PC-9 (cell line): ENCODE measurements around the gene FRAT2. TPM values are rescaled to one million over a fixed set of nuclear protein-coding genes. Genes with fewer than 3 reads are reported as not detected.

Experiments
- BruUV-seq: library from RNA; stranded (reverse); fragments of 400-500 nt; replicated peaks from 2 replicates; lab custom pipeline; 2021; lab: Mats Ljungman, UMichigan
- CTCF ChIA-PET: fragments of 300-600 bp; sonication (Branson Sonifier 250); formaldehyde crosslinking; loops from one replicate; lab custom pipeline; 2022; ENCODE audit warnings: antibody characterized with exemption; lab: Charles Lee
- POLR2A ChIA-PET: fragments of 300-600 bp; sonication (Branson Sonifier 250); formaldehyde crosslinking; loops from one replicate; lab custom pipeline; 2022; ENCODE audit warnings: antibody characterized with exemption; ENCODE audit not compliant: unreplicated experiment; lab: Charles Lee
- DNase-seq, 2 experiments: peaks; one replicate each; pipeline versions ENCODE4 v3.0.0 to v3.0.0-alpha.2; 2015 to 2022; ENCODE audit warnings: mixed read lengths in 1 of 2
- H2AFZ ChIP-seq: fragments of 200-600 bp; sonication (generic); 2 replicates; pipeline ENCODE4 v1.8.1; 2017; ENCODE audit warnings: antibody characterized with exemption
- H3F3A ChIP-seq: fragments of 200-600 bp; sonication (generic); 2 replicates; pipeline ENCODE4 v1.8.1; 2017; ENCODE audit warnings: antibody characterized with exemption, mild to moderate bottlenecking, low read depth; ENCODE audit not compliant: insufficient read depth
- H3K27ac ChIP-seq: fragments of 200-600 bp; sonication (generic); 2 replicates; pipeline ENCODE4 v1.6.1; 2016; ENCODE audit warnings: mixed run types
- H3K27me3 ChIP-seq: fragments of 200-600 bp; sonication (generic); 2 replicates; pipeline ENCODE4 v1.6.1; 2016; ENCODE audit warnings: low read depth, mixed run types; ENCODE audit not compliant: insufficient read depth
- H3K36me3 ChIP-seq: fragments of 200-600 bp; sonication (generic); 2 replicates; pipeline ENCODE4 v1.6.1; 2016; ENCODE audit warnings: low read depth, mixed run types
- H3K4me1 ChIP-seq: fragments of 200-600 bp; sonication (generic); replicated peaks from 2 replicates; pipeline ENCODE4 v1.6.1; 2016; ENCODE audit warnings: mixed run types; ENCODE audit not compliant: insufficient read depth
- H3K4me2 ChIP-seq: fragments of 200-600 bp; sonication (generic); 2 replicates; pipeline ENCODE4 v1.6.1; 2017; ENCODE audit warnings: mixed run types
- H3K4me3 ChIP-seq: fragments of 200-600 bp; sonication (generic); 2 replicates; pipeline ENCODE4 v1.6.1; 2016; ENCODE audit warnings: mixed run types
- H3K79me2 ChIP-seq: fragments of 200-600 bp; sonication (generic); 2 replicates; pipeline ENCODE4 v1.6.1; 2017; ENCODE audit warnings: low read depth, mixed run types
- H3K9me2 ChIP-seq: fragments of 200-600 bp; sonication (generic); 2 replicates; pipeline ENCODE4 v1.8.1; 2017; ENCODE audit warnings: mild to moderate bottlenecking; ENCODE audit not compliant: insufficient read depth
- H3K9me3 ChIP-seq: fragments of 200-600 bp; sonication (generic); 2 replicates; pipeline ENCODE4 v1.8.1; 2016; ENCODE audit warnings: low read depth; ENCODE audit not compliant: insufficient read depth
- H4K20me1 ChIP-seq: fragments of 200-600 bp; sonication (generic); 2 replicates; pipeline ENCODE4 v1.8.1; 2017; ENCODE audit not compliant: insufficient read depth
- CTCF ChIP-seq: fragments of 200-600 bp; sonication (generic); conservative IDR thresholded peaks from 2 replicates; pipeline ENCODE4 v1.6.1; 2017; ENCODE audit warnings: mixed run types, antibody characterized with exemption, mild to moderate bottlenecking, moderate library complexity
- EZH2 ChIP-seq: fragments of 200-600 bp; sonication (generic); IDR thresholded peaks from 2 replicates; pipeline ENCODE4 v1.8.0; 2017; ENCODE audit warnings: antibody characterized with exemption, low read depth
- intact Hi-C: fragments of 100-400 bp; cut with micrococcal nuclease; formaldehyde crosslinking; loops from one replicate; pipeline ENCODE4 v1.10.0; 2022; ENCODE audit not compliant: unreplicated experiment
- total RNA-seq: library from RNA; stranded (reverse); gene quantifications from 2 replicates; pipeline ENCODE4 v1.2.3, GENCODE V29; 2021

FRAT2 gene
- total RNA-seq, 1 experiment from 2014 or later, result 11.0 TPM

- POLR2A ChIA-PET, result no interaction called here
- no peak for DNase-seq
- TF ChIP-seq EZH2 (no peak), CTCF (no peak)
- Histone ChIP-seq H3K36me3 (no peaks in the 10 kb centered on the region), H3K27me3 (no peaks in the 10 kb centered on the region), H3K27ac (no peak overlapping the region), H3K4me3 (peak overlapping the region; percentile 71; the same call in 1 of the 2 replicates), H4K20me1 (no peaks in the 10 kb centered on the region), H3K4me2 (peak overlapping the region; percentile 81), H3F3A (no peaks in the 10 kb centered on the region), H3K9me2 (no peaks in the 10 kb centered on the region), H3K79me2 (no peaks in the 10 kb centered on the region), H2AFZ (no peak overlapping the region; the same call in 1 of the 2 replicates), H3K9me3 (no peaks in the 10 kb centered on the region), H3K4me1 (no peaks in the 10 kb centered on the region)
- intact Hi-C loops, result loop anchor here (1.0 kb wide), 1 partner anchor 28 kb away; the partner anchor contains the start of gene ARHGAP19
- no TSS peak for BruUV-seq
- CTCF ChIA-PET, result no interaction called here
Measured at GRCh38 chr10:97320480-97321031, 14.0 kb downstream of the FRAT2 start.

GRCh38 chr10:97319671-97320479 is 14.7 kb downstream of the FRAT2 start:
- intact Hi-C loops, result loop anchor here (1.0 kb wide), 1 partner anchor 28 kb away; the partner anchor contains the start of gene ARHGAP19

More at GRCh38 chr10:97319671-97320479, 14.7 kb downstream of the FRAT2 start:
- Histone ChIP-seq H3K9me2 (no peaks in the 10 kb centered on the region), H2AFZ (peak overlapping the region; percentile 69), H3K79me2 (no peaks in the 10 kb centered on the region), H3K27ac (no peak overlapping the region), H3K4me2 (peak overlapping the region; percentile 81), H3K4me3 (peak overlapping the region; percentile 71), H3F3A (no peaks in the 10 kb centered on the region), H4K20me1 (no peaks in the 10 kb centered on the region), H3K4me1 (no peaks in the 10 kb centered on the region), H3K9me3 (no peaks in the 10 kb centered on the region), H3K36me3 (no peaks in the 10 kb centered on the region), H3K27me3 (no peaks in the 10 kb centered on the region)
- POLR2A ChIA-PET, result interaction anchor here (0.5 to 0.7 kb wide), 3 partner anchors 8 to 404 kb away, joined by 3 to 7 read pairs (median 5); no protein-coding TSS in a partner anchor
- TSS peak; percentile 55 for BruUV-seq
- CTCF ChIA-PET, result interaction anchor here (0.7 kb wide), 1 partner anchor 41 kb away, joined by 4 read pairs; no protein-coding TSS in a partner anchor
- peak in 1 of 2 experiments; percentile 35 for DNase-seq
- TF ChIP-seq EZH2 (no peak), CTCF (no peak)
